Aortic smooth muscle cell (primary cell): ENCODE measurements around the gene SPEM2. TPM values are rescaled to one million over a fixed set of nuclear protein-coding genes. Genes with fewer than 3 reads are reported as not detected.

Experiments used
- total RNA-seq: library from RNA; depleted of rRNA; stranded (reverse); fragments of >200 nt; gene quantifications from 2 replicates; pipeline ENCODE4 v1.2.3, GENCODE V29; 2014

Gene SPEM2
- not detected in 2 replicates for total RNA-seq

GRCh38 chr17:7425316-7425715, at the start of gene SPEM2:
Gene SPEM2 (plus strand): TSS chr17:7425616. CDS start chr17:7425689, 73 bp downstream.

GRCh38 chr17:7380855-7381683, 44.3 kb upstream of the SPEM2 start, which contains the start of gene TNK1:
Gene TNK1 (plus strand): TSS chr17:7381089. CDS start chr17:7382927, 1,838 bp downstream.

GRCh38 chr17:7394452-7395191, 30.8 kb upstream of the SPEM2 start, which contains the start of gene PLSCR3:
Gene PLSCR3 (minus strand): TSS chr17:7394525. CDS start chr17:7394110, 415 bp downstream.

GRCh38 chr17:7403977-7404736, 21.3 kb upstream of the SPEM2 start, which contains the start of gene TMEM256:
Gene TMEM256 (minus strand): TSS chr17:7404097. CDS start chr17:7404084, 13 bp downstream.

GRCh38 chr17:7407485-7408251, 17.7 kb upstream of the SPEM2 start, which contains the start of gene NLGN2:
Gene NLGN2 (plus strand): TSS chr17:7407845. CDS start chr17:7408256, 411 bp downstream.

GRCh38 chr17:7419819-7420610, 5.4 kb upstream of the SPEM2 start, which contains the start of gene SPEM1:
Gene SPEM1 (plus strand): TSS chr17:7420324. CDS start chr17:7420385, 61 bp downstream.

GRCh38 chr17:7428557-7428956, 3.1 kb downstream of the SPEM2 start, which contains the start of gene SPEM3:
Gene SPEM3 (plus strand): TSS chr17:7428857. CDS start chr17:7428903, 46 bp downstream.

GRCh38 chr17:7439462-7440112, 14.2 kb downstream of the SPEM2 start, which contains the start of gene FGF11:
Gene FGF11 (plus strand): TSS chr17:7439512. CDS start chr17:7439621, 109 bp downstream.

GRCh38 chr17:7444682-7445618, 19.5 kb downstream of the SPEM2 start, which contains the start of gene CHRNB1:
Gene CHRNB1 (plus strand): TSS chr17:7445061. CDS start chr17:7445128, 67 bp downstream.

Other genes with a start within 250 kb of the SPEM2 start
- gene ASGR1, start 246.2 kb upstream of the SPEM2 start, total RNA-seq: 0.66 and 0.68 TPM in 2 replicates
- 15.0 and 16.0 TPM in 2 replicates for gene DLG4, start 205.8 kb upstream of the SPEM2 start, total RNA-seq
- gene ACADVL, start 205.7 kb upstream of the SPEM2 start, total RNA-seq: 273 and 426 TPM in 2 replicates
- 69.3 and 76.5 TPM in 2 replicates for gene DVL2, start 191.1 kb upstream of the SPEM2 start, total RNA-seq
- 33.3 and 34.9 TPM in 2 replicates for gene PHF23, start 186.2 kb upstream of the SPEM2 start, total RNA-seq
- 172 and 209 TPM in 2 replicates for gene GABARAP, start 183.2 kb upstream of the SPEM2 start, total RNA-seq
- gene CTDNEP1, start 173.9 kb upstream of the SPEM2 start, total RNA-seq: 17.6 and 35.4 TPM in 2 replicates
- gene ELP5, start 173.4 kb upstream of the SPEM2 start, total RNA-seq: 29.7 and 35.6 TPM in 2 replicates
- 3.5 and 8.2 TPM in 2 replicates for gene CLDN7, start 163.1 kb upstream of the SPEM2 start, total RNA-seq
- 0.13 and 0.19 TPM in 2 replicates for gene SLC2A4, start 143.9 kb upstream of the SPEM2 start, total RNA-seq
- not detected in 2 replicates for gene YBX2, start 131.0 kb upstream of the SPEM2 start, total RNA-seq
- gene EIF5A, start 118.0 kb upstream of the SPEM2 start, total RNA-seq: 541 and 738 TPM in 2 replicates
- 33.6 and 40.6 TPM in 2 replicates for gene GPS2, start 110.3 kb upstream of the SPEM2 start, total RNA-seq
- 14.2 and 18.9 TPM in 2 replicates for gene NEURL4, start 96.3 kb upstream of the SPEM2 start, total RNA-seq
- gene ACAP1, start 89.1 kb upstream of the SPEM2 start, total RNA-seq: 0.56 and 2.2 TPM in 2 replicates
- gene KCTD11, start 73.5 kb upstream of the SPEM2 start, total RNA-seq: 5.8 and 5.9 TPM in 2 replicates
- not detected in 2 replicates for gene TMEM95, start 70.5 kb upstream of the SPEM2 start, total RNA-seq
- gene TNK1, start 44.5 kb upstream of the SPEM2 start, total RNA-seq: not detected in 2 replicates
- gene PLSCR3, start 31.1 kb upstream of the SPEM2 start, total RNA-seq: 18.6 and 25.4 TPM in 2 replicates
- 55.4 and 82.8 TPM in 2 replicates for gene TMEM256, start 21.5 kb upstream of the SPEM2 start, total RNA-seq
- 2.5 and 6.7 TPM in 2 replicates for gene NLGN2, start 17.8 kb upstream of the SPEM2 start, total RNA-seq
- not detected in 2 replicates for gene SPEM1, start 5.3 kb upstream of the SPEM2 start, total RNA-seq
- not detected in 2 replicates for gene SPEM3, start 3.2 kb downstream of the SPEM2 start, total RNA-seq
- 2.4 and 3.2 TPM in 2 replicates for gene TMEM102, start 9.8 kb downstream of the SPEM2 start, total RNA-seq
- 0.13 and 0.19 TPM in 2 replicates for gene FGF11, start 13.9 kb downstream of the SPEM2 start, total RNA-seq
- gene CHRNB1, start 19.4 kb downstream of the SPEM2 start, total RNA-seq: 6.6 and 7.6 TPM in 2 replicates
- gene ZBTB4, start 54.0 kb downstream of the SPEM2 start, total RNA-seq: 18.2 and 23.6 TPM in 2 replicates
- gene SLC35G6, start 55.8 kb downstream of the SPEM2 start, total RNA-seq: not detected in 2 replicates
- 98.6 and 101 TPM in 2 replicates for gene POLR2A, start 58.8 kb downstream of the SPEM2 start, total RNA-seq
- 9.2 and 21.8 TPM in 2 replicates for gene TNFSF12, start 123.4 kb downstream of the SPEM2 start, total RNA-seq
- 3.4 and 4.1 TPM in 2 replicates for gene TNFSF13, start 133.1 kb downstream of the SPEM2 start, total RNA-seq
- 55.3 and 71.7 TPM in 2 replicates for gene SENP3, start 136.3 kb downstream of the SPEM2 start, total RNA-seq
- gene CD68, start 154.0 kb downstream of the SPEM2 start, total RNA-seq: 47.7 and 75.6 TPM in 2 replicates
- 41.5 and 57.2 TPM in 2 replicates for gene MPDU1, start 158.2 kb downstream of the SPEM2 start, total RNA-seq
- gene SOX15, start 164.5 kb downstream of the SPEM2 start, total RNA-seq: 0.19 and 0.26 TPM in 2 replicates
- gene FXR2, start 189.3 kb downstream of the SPEM2 start, total RNA-seq: 45.9 and 56.7 TPM in 2 replicates
- gene SAT2, start 202.2 kb downstream of the SPEM2 start, total RNA-seq: 45.6 and 50.5 TPM in 2 replicates
- gene SHBG, start 204.5 kb downstream of the SPEM2 start, total RNA-seq: 0.26 and 0.50 TPM in 2 replicates
- under 0.01 TPM in 2 replicates for gene ATP1B2, start 225.3 kb downstream of the SPEM2 start, total RNA-seq